Caco-2 (cell line): ENCODE data around the gene PARD3. TPM values are rescaled to one million over a fixed set of nuclear protein-coding genes. Genes with fewer than 3 reads are reported as not detected.

Experiments used
- BruUV-seq: library from RNA; stranded (reverse); fragments of 400-500 nt; replicated peaks from 2 replicates; lab custom pipeline; 2021; lab: Mats Ljungman, UMichigan
- CTCF ChIA-PET: fragments of 300-600 bp; sonication (Branson Sonifier 250); formaldehyde crosslinking; loops from one replicate; lab custom pipeline; 2022; ENCODE audit warnings: antibody characterized with exemption; lab: Charles Lee
- POLR2A ChIA-PET: fragments of 300-600 bp; sonication (Branson Sonifier 250); formaldehyde crosslinking; loops from one replicate; lab custom pipeline; 2022; ENCODE audit warnings: antibody characterized with exemption; lab: Charles Lee
- DNase-seq, 2 experiments: peaks; one replicate each; pipeline versions ENCODE4 v3.0.0 to v3.0.0-alpha.2; 2020 to 2022
- H3K27me3 ChIP-seq: replicated peaks from 2 replicates; pipeline ENCODE4 v1.6.0; 2011; ENCODE audit warnings: low read length; ENCODE audit not compliant: control insufficient read depth, insufficient read depth
- H3K36me3 ChIP-seq: 2 replicates; pipeline ENCODE4 v1.5.1; 2011; ENCODE audit warnings: low read length; ENCODE audit not compliant: control insufficient read depth, insufficient read depth
- H3K4me1 ChIP-seq: fragments of 250-450 bp; sonication (Bioruptor Pico); 2 replicates; pipeline ENCODE4 v1.5.1; 2020; ENCODE audit warnings: mild to moderate bottlenecking
- H3K4me3 ChIP-seq: 2 replicates; pipeline ENCODE4 v1.5.1; 2011; ENCODE audit warnings: low read depth, mild to moderate bottlenecking, control low read depth, low read length
- H3K9me3 ChIP-seq: fragments of 250-450 bp; sonication (Bioruptor Pico); 2 replicates; pipeline ENCODE4 v1.5.1; 2020; ENCODE audit warnings: mild to moderate bottlenecking, moderate library complexity
- H3K27ac Mint-ChIP-seq: one replicate; pipeline ENCODE4 v1.8.0; 2022; ENCODE audit warnings: mixed read lengths; ENCODE audit not compliant: unreplicated experiment
- H3K27me3 Mint-ChIP-seq: one replicate; pipeline ENCODE4 v1.8.0; 2022; ENCODE audit warnings: mixed read lengths; ENCODE audit not compliant: insufficient read depth, unreplicated experiment
- H3K36me3 Mint-ChIP-seq: one replicate; pipeline ENCODE4 v1.8.0; 2022; ENCODE audit warnings: mild to moderate bottlenecking, mixed read lengths; ENCODE audit not compliant: insufficient read depth, unreplicated experiment
- H3K4me1 Mint-ChIP-seq: one replicate; pipeline ENCODE4 v1.8.0; 2022; ENCODE audit warnings: low read depth, mixed read lengths; ENCODE audit not compliant: unreplicated experiment
- H3K4me3 Mint-ChIP-seq: one replicate; pipeline ENCODE4 v1.8.0; 2022; ENCODE audit warnings: mild to moderate bottlenecking, moderate library complexity, mixed read lengths; ENCODE audit not compliant: unreplicated experiment
- H3K9me3 Mint-ChIP-seq: one replicate; pipeline ENCODE4 v1.8.0; 2022; ENCODE audit warnings: mixed read lengths; ENCODE audit not compliant: unreplicated experiment
- intact Hi-C: fragments of 100-400 bp; cut with micrococcal nuclease; formaldehyde crosslinking; loops from one replicate; pipeline ENCODE4 v1.10.0; 2022; ENCODE audit not compliant: unreplicated experiment
- total RNA-seq: library from RNA; stranded (reverse); gene quantifications from 2 replicates; pipeline ENCODE4 v1.2.3, GENCODE V29; 2022
- TF ChIP-seq, protein P1 (sequence below), 2 experiments: fragments of 200-600 bp in 1 of 2; IDR thresholded peaks; 1 replicate in 1 of 2; 2 replicates in 1 of 2; pipeline versions ENCODE4 v1.5.1 to v1.8.0; 2011 to 2022; ENCODE audit warnings: antibody characterized with exemption in 1 of 2, control low read depth in 1 of 2, inconsistent platforms in 1 of 2, low read depth in 1 of 2, low read length in 1 of 2, mild to moderate bottlenecking in 1 of 2, moderate library complexity in 1 of 2; ENCODE audit not compliant: insufficient read depth in 1 of 2, severe bottlenecking in 1 of 2, unreplicated experiment in 1 of 2

PARD3 gene
- total RNA-seq, 1 experiment from 2014 or later: 80.7 TPM

DNA sequence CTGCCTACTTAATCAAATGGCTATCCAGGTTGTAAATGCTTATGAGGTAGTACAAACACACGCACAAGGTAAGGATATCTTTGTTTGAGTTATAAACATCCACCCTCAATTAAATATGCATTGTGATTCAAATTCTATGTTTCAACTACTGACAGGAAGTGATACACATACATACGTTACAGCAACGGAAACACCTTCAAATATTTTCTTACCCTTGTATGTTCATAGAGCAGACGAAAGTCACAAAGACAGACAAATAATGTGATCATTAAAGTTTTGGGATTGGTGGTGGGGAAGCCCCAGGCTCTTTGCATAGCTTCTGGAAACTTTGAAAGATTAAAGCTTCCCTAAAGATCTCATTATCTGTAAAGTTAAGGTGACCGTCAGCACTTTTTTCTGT lies 521.0 kb downstream of the PARD3 start:
- 0 out of 2 replicates have a peak, but pooled peaks cover 1% of the 10 kb centered on the region for H3K36me3 ChIP-seq
- POLR2A ChIA-PET: no interaction called here
- no peak for DNase-seq
- no peaks in the 10 kb centered on the region for H3K27me3 ChIP-seq
- Mint-ChIP-seq H3K27ac (no peak overlapping the region), H3K4me3 (no peak overlapping the region), H3K27me3 (no peaks in the 10 kb centered on the region), H3K4me1 (peaks cover 29% of the 10 kb centered on the region), H3K36me3 (peaks cover 6% of the 10 kb centered on the region), H3K9me3 (no peaks in the 10 kb centered on the region)
- CTCF ChIA-PET: no interaction called here
- intact Hi-C loops: no loop called here
- no peak overlapping the region for H3K4me3 ChIP-seq
- TF ChIP-seq, protein P1, sequence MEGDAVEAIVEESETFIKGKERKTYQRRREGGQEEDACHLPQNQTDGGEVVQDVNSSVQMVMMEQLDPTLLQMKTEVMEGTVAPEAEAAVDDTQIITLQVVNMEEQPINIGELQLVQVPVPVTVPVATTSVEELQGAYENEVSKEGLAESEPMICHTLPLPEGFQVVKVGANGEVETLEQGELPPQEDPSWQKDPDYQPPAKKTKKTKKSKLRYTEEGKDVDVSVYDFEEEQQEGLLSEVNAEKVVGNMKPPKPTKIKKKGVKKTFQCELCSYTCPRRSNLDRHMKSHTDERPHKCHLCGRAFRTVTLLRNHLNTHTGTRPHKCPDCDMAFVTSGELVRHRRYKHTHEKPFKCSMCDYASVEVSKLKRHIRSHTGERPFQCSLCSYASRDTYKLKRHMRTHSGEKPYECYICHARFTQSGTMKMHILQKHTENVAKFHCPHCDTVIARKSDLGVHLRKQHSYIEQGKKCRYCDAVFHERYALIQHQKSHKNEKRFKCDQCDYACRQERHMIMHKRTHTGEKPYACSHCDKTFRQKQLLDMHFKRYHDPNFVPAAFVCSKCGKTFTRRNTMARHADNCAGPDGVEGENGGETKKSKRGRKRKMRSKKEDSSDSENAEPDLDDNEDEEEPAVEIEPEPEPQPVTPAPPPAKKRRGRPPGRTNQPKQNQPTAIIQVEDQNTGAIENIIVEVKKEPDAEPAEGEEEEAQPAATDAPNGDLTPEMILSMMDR (IDR thresholded peaks at IDR 0.05; ENCODE audit: insufficient read depth in 1 of 2, low read depth in 1 of 2, low read length in 1 of 2, severe bottlenecking in 1 of 2, unreplicated experiment in 1 of 2): no peak
- H3K9me3 ChIP-seq: no peaks in the 10 kb centered on the region
- peaks cover 19% of the 10 kb centered on the region for H3K4me1 ChIP-seq
- no TSS peak for BruUV-seq

DNA sequence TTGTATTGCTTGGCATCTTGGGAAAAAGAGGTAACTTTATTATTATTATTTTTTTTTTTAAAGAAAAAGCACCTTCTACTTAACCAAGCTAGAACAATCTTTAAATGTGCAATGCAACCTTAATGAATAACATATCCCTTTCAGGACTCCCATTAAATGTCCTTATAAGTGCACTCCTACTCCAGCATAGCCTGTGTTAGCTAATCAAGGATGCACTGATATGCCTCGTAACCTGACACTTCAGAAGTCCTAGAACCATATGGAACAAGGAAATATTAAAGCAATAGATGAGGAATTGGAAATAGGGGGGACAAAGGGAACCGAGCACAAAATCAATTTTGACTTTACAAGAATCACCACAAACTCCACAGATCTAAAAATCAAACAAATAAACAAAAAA lies 522.4 kb downstream of the PARD3 start:
- peaks cover 14% of the 10 kb centered on the region for H3K4me1 Mint-ChIP-seq
- no TSS peak for BruUV-seq
- no peaks in the 10 kb centered on the region for H3K27me3 ChIP-seq
- no peaks in the 10 kb centered on the region for H3K27me3 Mint-ChIP-seq
- DNase-seq: no peak
- CTCF ChIA-PET: no interaction called here
- H3K9me3 ChIP-seq: no peaks in the 10 kb centered on the region
- H3K4me3 ChIP-seq: no peak overlapping the region
- no peaks in the 10 kb centered on the region for H3K9me3 Mint-ChIP-seq
- H3K4me3 Mint-ChIP-seq: no peak overlapping the region
- H3K36me3 Mint-ChIP-seq: peaks cover 3% of the 10 kb centered on the region
- peaks cover 5% of the 10 kb centered on the region for H3K4me1 ChIP-seq
- TF ChIP-seq, protein P1 (IDR thresholded peaks at IDR 0.05; ENCODE audit: insufficient read depth in 1 of 2, low read depth in 1 of 2, low read length in 1 of 2, severe bottlenecking in 1 of 2, unreplicated experiment in 1 of 2): no peak
- H3K27ac Mint-ChIP-seq: no peak overlapping the region
- POLR2A ChIA-PET: no interaction called here
- no peaks in the 10 kb centered on the region for H3K36me3 ChIP-seq
- intact Hi-C loops: no loop called here

DNA sequence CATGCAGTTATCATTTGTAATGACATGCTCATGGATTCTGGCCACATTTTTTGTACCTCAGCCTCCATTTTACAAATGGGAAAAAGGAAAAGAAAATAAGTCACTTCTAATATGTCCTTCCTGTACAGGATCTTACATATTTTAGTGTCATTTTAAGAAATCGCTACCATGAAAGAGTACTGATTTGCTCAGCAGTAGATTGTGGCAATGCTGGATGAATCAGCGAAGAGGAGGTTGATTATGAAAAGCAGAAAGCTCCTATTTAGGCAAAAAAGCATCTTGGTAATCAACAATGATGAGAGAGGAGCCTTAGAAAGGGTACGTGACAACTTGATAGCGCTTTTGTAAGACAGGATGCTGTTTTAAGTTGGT lies 522.9 kb downstream of the PARD3 start:
- H3K4me1 Mint-ChIP-seq: peaks cover 9% of the 10 kb centered on the region
- H3K4me1 ChIP-seq: no peaks in the 10 kb centered on the region
- ChIA-PET CTCF (no interaction called here), POLR2A (no interaction called here)
- no peaks in the 10 kb centered on the region for H3K9me3 Mint-ChIP-seq
- H3K36me3 ChIP-seq: no peaks in the 10 kb centered on the region
- no peaks in the 10 kb centered on the region for H3K27me3 Mint-ChIP-seq
- DNase-seq: no peak
- TF ChIP-seq, protein P1 (IDR thresholded peaks at IDR 0.05; ENCODE audit: insufficient read depth in 1 of 2, low read depth in 1 of 2, low read length in 1 of 2, severe bottlenecking in 1 of 2, unreplicated experiment in 1 of 2): no peak
- no TSS peak for BruUV-seq
- H3K4me3 Mint-ChIP-seq: no peak overlapping the region
- no peaks in the 10 kb centered on the region for H3K27me3 ChIP-seq
- no peak overlapping the region for H3K27ac Mint-ChIP-seq
- no peaks in the 10 kb centered on the region for H3K36me3 Mint-ChIP-seq
- H3K9me3 ChIP-seq: no peaks in the 10 kb centered on the region
- H3K4me3 ChIP-seq: no peak overlapping the region
- intact Hi-C loops: no loop called here
